Stimulated activated naive CD8-positive, alpha-beta T cell treated with anti-CD3 and anti-CD28 coated beads, Interleukin-15, Interleukin-2, amounts not matched to agents 100 ng/mL and 50 ng/mL, for 24 hours (primary cell): ENCODE measurements around the gene ACTN4.

ENCODE experiments used
- H3K27ac Mint-ChIP-seq: one replicate; pipeline ENCODE4 v1.8.0; 2021; ENCODE audit warnings: mild to moderate bottlenecking, mixed read lengths
- H3K27me3 Mint-ChIP-seq: one replicate; pipeline ENCODE4 v1.8.0; 2021; ENCODE audit warnings: mixed read lengths
- H3K36me3 Mint-ChIP-seq: one replicate; pipeline ENCODE4 v1.8.0; 2021; ENCODE audit warnings: low read depth, mixed read lengths
- H3K4me1 Mint-ChIP-seq: one replicate; pipeline ENCODE4 v1.8.0; 2021; ENCODE audit warnings: low read depth, mixed read lengths
- H3K4me3 Mint-ChIP-seq: one replicate; pipeline ENCODE4 v1.8.0; 2021; ENCODE audit warnings: mild to moderate bottlenecking, mixed read lengths
- H3K9me3 Mint-ChIP-seq: one replicate; pipeline ENCODE4 v1.8.0; 2021; ENCODE audit warnings: mixed read lengths

The ACTN4 gene

GRCh38 chr19:38650172-38650775 is 2.8 kb downstream of the ACTN4 start:
- H3K4me1 Mint-ChIP-seq: peaks cover 71% of the 10 kb centered on the region
- H3K27ac Mint-ChIP-seq: peak overlapping the region; percentile 36

GRCh38 chr19:38650911-38651584 is 3.6 kb downstream of the ACTN4 start:
- peaks cover 78% of the 10 kb centered on the region for H3K4me1 Mint-ChIP-seq
- no peaks in the 10 kb centered on the region for H3K9me3 Mint-ChIP-seq
- H3K4me3 Mint-ChIP-seq: no peak overlapping the region
- peaks cover 3% of the 10 kb centered on the region for H3K27me3 Mint-ChIP-seq
- H3K36me3 Mint-ChIP-seq: peaks cover 10% of the 10 kb centered on the region
- H3K27ac Mint-ChIP-seq: no peak overlapping the region

More at GRCh38 chr19:38650172-38650775, 2.8 kb downstream of the ACTN4 start:
- Mint-ChIP-seq H3K4me3 (peak overlapping the region; percentile 98), H3K9me3 (no peaks in the 10 kb centered on the region), H3K27me3 (peaks cover 3% of the 10 kb centered on the region), H3K36me3 (peaks cover 10% of the 10 kb centered on the region)

- peaks cover 96% of the 10 kb centered on the region for H3K4me1 Mint-ChIP-seq
- H3K9me3 Mint-ChIP-seq: no peaks in the 10 kb centered on the region
- H3K27me3 Mint-ChIP-seq: peaks cover 3% of the 10 kb centered on the region
- no peak overlapping the region for H3K27ac Mint-ChIP-seq
- no peak overlapping the region for H3K4me3 Mint-ChIP-seq
- H3K36me3 Mint-ChIP-seq: peaks cover 22% of the 10 kb centered on the region
Measured at GRCh38 chr19:38653028-38653571, 5.7 kb downstream of the ACTN4 start.

- H3K4me3 Mint-ChIP-seq: no peak overlapping the region
- no peaks in the 10 kb centered on the region for H3K9me3 Mint-ChIP-seq
- H3K27me3 Mint-ChIP-seq: no peaks in the 10 kb centered on the region
- H3K27ac Mint-ChIP-seq: peak overlapping the region; percentile 22
- H3K4me1 Mint-ChIP-seq: peaks cover 88% of the 10 kb centered on the region
- H3K36me3 Mint-ChIP-seq: peaks cover 24% of the 10 kb centered on the region
Measured at GRCh38 chr19:38654628-38655055, 7.2 kb downstream of the ACTN4 start.

- peaks cover 24% of the 10 kb centered on the region for H3K36me3 Mint-ChIP-seq
- peak overlapping the region; percentile 66 for H3K4me3 Mint-ChIP-seq
Measured at GRCh38 chr19:38655148-38655824, 7.8 kb downstream of the ACTN4 start.

GRCh38 chr19:38656171-38656981 is 8.9 kb downstream of the ACTN4 start:
- H3K4me3 Mint-ChIP-seq: peak overlapping the region; percentile 66
- H3K9me3 Mint-ChIP-seq: no peaks in the 10 kb centered on the region
- H3K36me3 Mint-ChIP-seq: peaks cover 31% of the 10 kb centered on the region
- H3K27me3 Mint-ChIP-seq: no peaks in the 10 kb centered on the region
- peaks cover 78% of the 10 kb centered on the region for H3K4me1 Mint-ChIP-seq
- H3K27ac Mint-ChIP-seq: peak overlapping the region; percentile 89

More at GRCh38 chr19:38655148-38655824, 7.8 kb downstream of the ACTN4 start:
- Mint-ChIP-seq H3K9me3 (no peaks in the 10 kb centered on the region), H3K4me1 (peaks cover 81% of the 10 kb centered on the region), H3K27me3 (no peaks in the 10 kb centered on the region), H3K27ac (peak overlapping the region; percentile 89)

- peaks cover 75% of the 10 kb centered on the region for H3K4me1 Mint-ChIP-seq
- H3K9me3 Mint-ChIP-seq: no peaks in the 10 kb centered on the region
- no peaks in the 10 kb centered on the region for H3K27me3 Mint-ChIP-seq
- peak overlapping the region; percentile 88 for H3K27ac Mint-ChIP-seq
- peak overlapping the region; percentile 36 for H3K4me3 Mint-ChIP-seq
- H3K36me3 Mint-ChIP-seq: peaks cover 30% of the 10 kb centered on the region
Measured at GRCh38 chr19:38657633-38658222, 10.3 kb downstream of the ACTN4 start.

GRCh38 chr19:38658462-38659306 is 11.2 kb downstream of the ACTN4 start:
- Mint-ChIP-seq H3K27me3 (no peaks in the 10 kb centered on the region), H3K4me1 (peaks cover 73% of the 10 kb centered on the region), H3K9me3 (no peaks in the 10 kb centered on the region), H3K27ac (peak overlapping the region; percentile 36), H3K36me3 (peaks cover 30% of the 10 kb centered on the region), H3K4me3 (no peak overlapping the region)

- no peak overlapping the region for H3K4me3 Mint-ChIP-seq
Measured at GRCh38 chr19:38660724-38661123, 13.3 kb downstream of the ACTN4 start.

GRCh38 chr19:38661136-38661535 is 13.7 kb downstream of the ACTN4 start:
- H3K4me1 Mint-ChIP-seq: peaks cover 71% of the 10 kb centered on the region
- H3K27ac Mint-ChIP-seq: no peak overlapping the region
- no peaks in the 10 kb centered on the region for H3K9me3 Mint-ChIP-seq
- no peaks in the 10 kb centered on the region for H3K27me3 Mint-ChIP-seq
- H3K4me3 Mint-ChIP-seq: no peak overlapping the region
- H3K36me3 Mint-ChIP-seq: peaks cover 30% of the 10 kb centered on the region

More at GRCh38 chr19:38660724-38661123, 13.3 kb downstream of the ACTN4 start:
- Mint-ChIP-seq H3K4me1 (peaks cover 71% of the 10 kb centered on the region), H3K36me3 (peaks cover 30% of the 10 kb centered on the region), H3K9me3 (no peaks in the 10 kb centered on the region), H3K27ac (no peak overlapping the region), H3K27me3 (no peaks in the 10 kb centered on the region)

GRCh38 chr19:38661996-38662395 is 14.5 kb downstream of the ACTN4 start:
- Mint-ChIP-seq H3K36me3 (peaks cover 28% of the 10 kb centered on the region), H3K27ac (no peak overlapping the region), H3K4me1 (peaks cover 71% of the 10 kb centered on the region), H3K4me3 (no peak overlapping the region), H3K9me3 (no peaks in the 10 kb centered on the region), H3K27me3 (no peaks in the 10 kb centered on the region)

- H3K27ac Mint-ChIP-seq: no peak overlapping the region
- H3K4me1 Mint-ChIP-seq: peaks cover 71% of the 10 kb centered on the region
- H3K9me3 Mint-ChIP-seq: no peaks in the 10 kb centered on the region
- H3K4me3 Mint-ChIP-seq: no peak overlapping the region
- H3K36me3 Mint-ChIP-seq: peaks cover 28% of the 10 kb centered on the region
- no peaks in the 10 kb centered on the region for H3K27me3 Mint-ChIP-seq
Measured at GRCh38 chr19:38662537-38663155, 15.2 kb downstream of the ACTN4 start.

- Mint-ChIP-seq H3K9me3 (no peaks in the 10 kb centered on the region), H3K27me3 (no peaks in the 10 kb centered on the region), H3K27ac (no peak overlapping the region), H3K4me3 (no peak overlapping the region), H3K4me1 (peaks cover 71% of the 10 kb centered on the region), H3K36me3 (peaks cover 24% of the 10 kb centered on the region)
Measured at GRCh38 chr19:38663156-38663651, 15.8 kb downstream of the ACTN4 start.
